AG04449 (cell line): ENCODE measurements around the gene HLF.

ENCODE experiments used
- CTCF ChIA-PET: fragments of 350-600 bp; formaldehyde crosslinking; extraction: SDS; loops from one replicate; lab custom pipeline; 2021; ENCODE audit warnings: antibody characterized with exemption; lab: Yijun Ruan, JAX
- POLR2A ChIA-PET: fragments of 400-600, 350-600 bp; formaldehyde crosslinking; extraction: SDS; loops from one replicate; lab custom pipeline; 2020; ENCODE audit warnings: antibody characterized with exemption, inconsistent platforms; lab: Yijun Ruan, JAX
- DNase-seq: peaks from one replicate; pipeline ENCODE4 v3.0.0-alpha.2; 2010; ENCODE audit warnings: low read depth, low spot score
- H3K4me3 ChIP-seq: 2 replicates; pipeline ENCODE4 v1.5.1; 2011; ENCODE audit warnings: low read depth, mild to moderate bottlenecking, control low read depth, low read length
- CTCF ChIP-seq: IDR thresholded peaks from one replicate; pipeline ENCODE4 v1.5.1; 2011; ENCODE audit warnings: mild to moderate bottlenecking, moderate library complexity, low read length, control low read depth, inconsistent platforms; ENCODE audit not compliant: insufficient read depth; ENCODE audit errors: missing control alignments

HLF gene

GRCh38 chr17:55271223-55271571, 6.4 kb downstream of the HLF start:
- ChIA-PET CTCF (no interaction called here), POLR2A (no interaction called here)
- H3K4me3 ChIP-seq: no peak overlapping the region
- DNase-seq: no peak
- no peak for TF ChIP-seq CTCF

GRCh38 chr17:55271958-55272710, 7.4 kb downstream of the HLF start:
- POLR2A ChIA-PET: no interaction called here
- no peak for TF ChIP-seq CTCF
- CTCF ChIA-PET: interaction anchor here (0.6 kb wide), 1 partner anchor 17 kb away, joined by 3 read pairs; no protein-coding TSS in a partner anchor
- DNase-seq: no peak
- H3K4me3 ChIP-seq: no peak overlapping the region

- no peak for DNase-seq
- no peak overlapping the region for H3K4me3 ChIP-seq
- POLR2A ChIA-PET: no interaction called here
- CTCF ChIA-PET: interaction anchor here (0.6 kb wide), 1 partner anchor 16 kb away, joined by 3 read pairs; no protein-coding TSS in a partner anchor
- TF ChIP-seq CTCF: no peak
Observed at GRCh38 chr17:55272711-55273578, 8.2 kb downstream of the HLF start.

GRCh38 chr17:55273579-55274354, 9.0 kb downstream of the HLF start:
- no peak for DNase-seq
- ChIA-PET CTCF (no interaction called here), POLR2A (no interaction called here)
- no peak for TF ChIP-seq CTCF
- H3K4me3 ChIP-seq: no peak overlapping the region

GRCh38 chr17:55274355-55275255, 9.8 kb downstream of the HLF start:
- H3K4me3 ChIP-seq: no peak overlapping the region
- DNase-seq: no peak
- TF ChIP-seq CTCF: no peak
- ChIA-PET POLR2A (no interaction called here), CTCF (interaction anchor here (0.6 to 1.0 kb wide), 2 partner anchors 13 to 22 kb away, joined by 3 read pairs; no protein-coding TSS in a partner anchor)
